Natural killer cell (primary cell): ENCODE measurements around the gene ZDHHC9. TPM values are rescaled to one million over a fixed set of nuclear protein-coding genes. Genes with fewer than 3 reads are reported as not detected.

Experiments used
- ATAC-seq, 3 donors: fragments of 150-1000 bp in 2 of 3; fragments of 200-7000 bp in 1 of 3; cut with Tn5 transposase; 1 replicate in 1 of 3; 2 replicates in 2 of 3; pipeline ENCODE4 v1.10.0; 2021; ENCODE audit warnings: mild to moderate bottlenecking in 2 of 3, moderate library complexity in 2 of 3
- DNase-seq, 2 donors: peaks; one replicate each; pipeline versions ENCODE4 v3.0.0 to v3.0.0-alpha.2; 2013 to 2021; ENCODE audit warnings: mixed read lengths in 1 of 2
- H3K27ac ChIP-seq: one replicate; pipeline ENCODE4 v1.5.1; 2013; ENCODE audit warnings: mild to moderate bottlenecking, low read length
- H3K27me3 ChIP-seq: one replicate; pipeline ENCODE4 v1.6.1; 2013; ENCODE audit warnings: low read length; ENCODE audit not compliant: control insufficient read depth, insufficient read depth
- H3K36me3 ChIP-seq: one replicate; pipeline ENCODE4 v1.6.1; 2013; ENCODE audit warnings: low read length; ENCODE audit not compliant: control insufficient read depth, insufficient read depth
- H3K4me1 ChIP-seq: one replicate; pipeline ENCODE4 v1.6.1; 2013; ENCODE audit warnings: low read length; ENCODE audit not compliant: control insufficient read depth, insufficient read depth
- H3K4me3 ChIP-seq: one replicate; pipeline ENCODE4 v1.5.1; 2013; ENCODE audit warnings: low read length
- H3K9me3 ChIP-seq: one replicate; pipeline ENCODE4 v1.6.1; 2013; ENCODE audit warnings: low read length; ENCODE audit not compliant: control insufficient read depth, insufficient read depth
- H3K27ac Mint-ChIP-seq, 2 donors: one replicate each; pipeline ENCODE4 v1.8.0; 2022; ENCODE audit warnings: mild to moderate bottlenecking in 2 of 2, mixed read lengths in 2 of 2, moderate library complexity in 1 of 2
- H3K27me3 Mint-ChIP-seq, 2 donors: one replicate each; pipeline ENCODE4 v1.8.0; 2022; ENCODE audit warnings: low read depth in 2 of 2, mixed read lengths in 2 of 2
- H3K36me3 Mint-ChIP-seq: one replicate; pipeline ENCODE4 v1.8.0; 2022; ENCODE audit warnings: mixed read lengths
- H3K4me1 Mint-ChIP-seq, 2 donors: one replicate each; pipeline ENCODE4 v1.8.0; 2022; ENCODE audit warnings: mixed read lengths in 2 of 2
- H3K4me3 Mint-ChIP-seq: one replicate; pipeline ENCODE4 v1.8.0; 2022; ENCODE audit warnings: mild to moderate bottlenecking, moderate library complexity, mixed read lengths
- H3K9me3 Mint-ChIP-seq, 2 donors: one replicate each; pipeline ENCODE4 v1.8.0; 2022; ENCODE audit warnings: mixed read lengths in 2 of 2
- WGBS: methylation state at CpG from one replicate; pipeline ENCODE4 v1.1.7; 2013; ENCODE audit warnings: missing lambda C conversion rate; ENCODE audit not compliant: insufficient coverage; 5-methylcytosine and 5-hydroxymethylcytosine counted together
- intact Hi-C: fragments of 100-400 bp; cut with micrococcal nuclease; formaldehyde crosslinking; loops from one replicate; pipeline ENCODE4 v1.14.2; 2022
- total RNA-seq, 4 donors: library from RNA; stranded (reverse); fragments of 120-200 nt in 1 of 4; gene quantifications; one replicate each; pipeline versions ENCODE4 v1.2.3 to v1.2.4, GENCODE V29; 2013 to 2022
- TF ChIP-seq, protein P1 (sequence below): fragments of 200-600 bp; IDR thresholded peaks from one replicate; pipeline ENCODE4 v1.8.0; 2022; ENCODE audit warnings: antibody characterized with exemption

ZDHHC9 gene
- total RNA-seq, 3 donors from 2014 or later (not counting 1 experiment from before 2014, with no cell fraction given): 1.0 to 3.0 (median 2.1) TPM

DNA sequence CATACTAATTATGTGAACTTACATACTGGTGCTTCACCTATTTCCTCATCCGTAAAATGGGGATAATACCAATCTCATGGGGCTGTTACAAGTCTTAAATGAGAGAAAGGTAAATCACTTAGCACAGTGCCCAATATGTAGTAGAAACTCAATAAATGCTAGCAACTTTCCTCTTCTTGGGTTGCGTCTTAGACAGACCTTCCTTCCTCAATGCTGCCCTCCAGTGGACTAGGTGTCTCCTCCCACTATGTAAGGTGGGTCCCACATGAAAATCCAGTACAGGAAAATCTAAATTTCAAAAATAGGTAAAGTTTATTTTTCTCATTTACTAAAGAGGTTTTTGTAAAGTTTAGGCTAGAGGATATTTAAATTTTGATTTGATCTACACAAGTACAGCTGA, 20.6 kb downstream of the ZDHHC9 start:
- H3K9me3 ChIP-seq: no peaks in the 10 kb centered on the region
- no peaks in the 10 kb centered on the region for H3K36me3 ChIP-seq
- Mint-ChIP-seq H3K27ac (no peak overlapping the region), H3K36me3 (no peaks in the 10 kb centered on the region), H3K4me1 (no peaks in the 10 kb centered on the region), H3K27me3 (no peaks in the 10 kb centered on the region), H3K9me3 (no peaks in the 10 kb centered on the region), H3K4me3 (no peak overlapping the region)
- peak; percentile 77 to 89 (median 85) for ATAC-seq
- no peaks in the 10 kb centered on the region for H3K4me1 ChIP-seq
- DNase-seq: peak; percentile 16 to 81
- intact Hi-C loops: loop anchor here (1.0 to 2.0 kb wide), 5 partner anchors 66 to 216 kb away; no protein-coding TSS in a partner anchor
- H3K27ac ChIP-seq: no peak overlapping the region
- no peak overlapping the region for H3K4me3 ChIP-seq
- TF ChIP-seq, protein P1, sequence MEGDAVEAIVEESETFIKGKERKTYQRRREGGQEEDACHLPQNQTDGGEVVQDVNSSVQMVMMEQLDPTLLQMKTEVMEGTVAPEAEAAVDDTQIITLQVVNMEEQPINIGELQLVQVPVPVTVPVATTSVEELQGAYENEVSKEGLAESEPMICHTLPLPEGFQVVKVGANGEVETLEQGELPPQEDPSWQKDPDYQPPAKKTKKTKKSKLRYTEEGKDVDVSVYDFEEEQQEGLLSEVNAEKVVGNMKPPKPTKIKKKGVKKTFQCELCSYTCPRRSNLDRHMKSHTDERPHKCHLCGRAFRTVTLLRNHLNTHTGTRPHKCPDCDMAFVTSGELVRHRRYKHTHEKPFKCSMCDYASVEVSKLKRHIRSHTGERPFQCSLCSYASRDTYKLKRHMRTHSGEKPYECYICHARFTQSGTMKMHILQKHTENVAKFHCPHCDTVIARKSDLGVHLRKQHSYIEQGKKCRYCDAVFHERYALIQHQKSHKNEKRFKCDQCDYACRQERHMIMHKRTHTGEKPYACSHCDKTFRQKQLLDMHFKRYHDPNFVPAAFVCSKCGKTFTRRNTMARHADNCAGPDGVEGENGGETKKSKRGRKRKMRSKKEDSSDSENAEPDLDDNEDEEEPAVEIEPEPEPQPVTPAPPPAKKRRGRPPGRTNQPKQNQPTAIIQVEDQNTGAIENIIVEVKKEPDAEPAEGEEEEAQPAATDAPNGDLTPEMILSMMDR: peak; percentile 68
- no CpG with 5 or more reads among the region's 2 CpGs for WGBS
- H3K27me3 ChIP-seq: no peaks in the 10 kb centered on the region

DNA sequence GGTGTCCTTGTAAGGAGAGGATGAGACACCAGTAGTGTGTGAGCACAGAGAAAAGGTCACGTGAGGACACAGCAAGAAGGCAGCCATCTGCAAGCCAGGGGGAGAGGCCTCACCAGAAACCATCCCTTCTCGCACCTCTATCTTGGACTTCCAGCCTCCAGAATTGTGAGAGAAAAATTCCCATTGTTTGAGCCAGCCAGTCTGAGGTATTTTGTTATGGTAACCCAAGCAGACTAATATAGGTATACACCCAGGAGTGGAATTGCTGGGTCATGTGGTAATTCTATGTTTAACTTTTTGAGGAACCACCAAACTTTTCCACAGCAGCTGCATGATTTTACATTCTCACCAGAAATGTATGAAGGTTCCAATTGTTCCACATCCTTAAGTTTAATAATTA, 25.6 kb downstream of the ZDHHC9 start:
- Histone ChIP-seq H3K9me3 (no peaks in the 10 kb centered on the region), H3K4me1 (no peaks in the 10 kb centered on the region), H3K27me3 (no peaks in the 10 kb centered on the region), H3K27ac (no peak overlapping the region), H3K4me3 (no peak overlapping the region), H3K36me3 (no peaks in the 10 kb centered on the region)
- Mint-ChIP-seq H3K27ac (no peak overlapping the region), H3K4me3 (no peak overlapping the region), H3K27me3 (no peaks in the 10 kb centered on the region), H3K9me3 (no peaks in the 10 kb centered on the region), H3K4me1 (no peaks in the 10 kb centered on the region), H3K36me3 (no peaks in the 10 kb centered on the region)
- no peak for ATAC-seq
- no peak for DNase-seq
- intact Hi-C loops: no loop called here
- TF ChIP-seq, protein P1: no peak
- 100% methylated on average over 1 of the region's 2 CpGs for WGBS

DNA sequence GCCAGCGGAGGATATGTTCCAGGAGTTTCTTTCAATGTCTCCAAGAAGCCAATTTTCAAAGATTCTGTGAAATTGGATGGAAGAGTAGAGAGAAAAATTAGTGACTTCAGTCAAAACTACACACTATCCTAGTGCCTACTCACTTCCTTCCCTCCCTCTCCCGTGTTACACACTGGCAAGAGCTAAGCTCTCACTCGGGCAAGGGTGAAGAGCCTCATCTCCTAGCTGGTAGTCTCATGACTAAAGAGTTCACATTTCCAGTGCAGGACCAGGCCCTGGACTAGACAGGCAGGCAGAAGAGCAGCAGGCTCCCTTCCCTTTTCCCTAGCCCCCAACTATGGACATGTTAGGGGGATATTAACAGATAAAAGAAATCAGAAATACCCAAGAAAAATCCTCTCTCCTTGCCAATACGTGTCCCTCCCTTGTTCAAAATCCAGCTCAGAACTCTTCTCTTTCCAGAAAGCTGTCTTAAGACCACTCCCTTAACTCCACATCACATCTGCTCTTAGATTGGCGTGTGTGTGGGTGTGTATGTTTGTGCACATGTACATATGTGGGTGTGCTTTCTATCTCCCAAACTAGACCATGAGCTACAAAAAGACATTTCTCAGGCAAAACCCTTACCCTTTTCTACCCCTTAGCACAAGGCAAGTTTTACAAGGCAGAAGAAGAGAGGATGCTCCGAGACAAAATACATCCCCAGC, 29.9 kb downstream of the ZDHHC9 start:
- no peak for ATAC-seq
- H3K4me3 ChIP-seq: no peak overlapping the region
- no peak overlapping the region for H3K27ac Mint-ChIP-seq

More for the DNA sequence above, 29.9 kb downstream of the ZDHHC9 start:
- no peaks in the 10 kb centered on the region for H3K27me3 ChIP-seq
- no peak overlapping the region for H3K4me3 Mint-ChIP-seq
- no peaks in the 10 kb centered on the region for H3K36me3 ChIP-seq
- H3K27me3 Mint-ChIP-seq: no peaks in the 10 kb centered on the region
- peaks cover 6% of the 10 kb centered on the region in 2 donors for H3K4me1 Mint-ChIP-seq
- TF ChIP-seq, protein P1: no peak
- H3K4me1 ChIP-seq: no peaks in the 10 kb centered on the region
- intact Hi-C loops: no loop called here
- no peak for DNase-seq
- 59% methylated on average over 2 of the region's 6 CpGs for WGBS
- H3K36me3 Mint-ChIP-seq: no peaks in the 10 kb centered on the region
- no peaks in the 10 kb centered on the region for H3K9me3 ChIP-seq
- no peaks in the 10 kb centered on the region for H3K9me3 Mint-ChIP-seq
- no peak overlapping the region for H3K27ac ChIP-seq
